Left renal pelvis (tissue), 4 donors: ENCODE measurements around the gene WLS. TPM values are rescaled to one million over a fixed set of nuclear protein-coding genes. Genes with fewer than 3 reads are reported as not detected.

Experiments used
- DNase-seq, 4 donors: peaks; one replicate each; pipeline ENCODE4 v3.0.0-alpha.2; 2013; ENCODE audit warnings: low read depth in 4 of 4, low spot score in 3 of 4
- polyA plus RNA-seq, 4 donors: library from polyadenylated mRNA; unstranded; fragments of 120-200 nt; gene quantifications; one replicate each; pipeline ENCODE4 v1.2.1, GENCODE V29; 2013; ENCODE audit not compliant: insufficient read length in 4 of 4

Gene WLS
- polyA plus RNA-seq, 4 donors, result 123 to 157 (median 145) TPM

DNA sequence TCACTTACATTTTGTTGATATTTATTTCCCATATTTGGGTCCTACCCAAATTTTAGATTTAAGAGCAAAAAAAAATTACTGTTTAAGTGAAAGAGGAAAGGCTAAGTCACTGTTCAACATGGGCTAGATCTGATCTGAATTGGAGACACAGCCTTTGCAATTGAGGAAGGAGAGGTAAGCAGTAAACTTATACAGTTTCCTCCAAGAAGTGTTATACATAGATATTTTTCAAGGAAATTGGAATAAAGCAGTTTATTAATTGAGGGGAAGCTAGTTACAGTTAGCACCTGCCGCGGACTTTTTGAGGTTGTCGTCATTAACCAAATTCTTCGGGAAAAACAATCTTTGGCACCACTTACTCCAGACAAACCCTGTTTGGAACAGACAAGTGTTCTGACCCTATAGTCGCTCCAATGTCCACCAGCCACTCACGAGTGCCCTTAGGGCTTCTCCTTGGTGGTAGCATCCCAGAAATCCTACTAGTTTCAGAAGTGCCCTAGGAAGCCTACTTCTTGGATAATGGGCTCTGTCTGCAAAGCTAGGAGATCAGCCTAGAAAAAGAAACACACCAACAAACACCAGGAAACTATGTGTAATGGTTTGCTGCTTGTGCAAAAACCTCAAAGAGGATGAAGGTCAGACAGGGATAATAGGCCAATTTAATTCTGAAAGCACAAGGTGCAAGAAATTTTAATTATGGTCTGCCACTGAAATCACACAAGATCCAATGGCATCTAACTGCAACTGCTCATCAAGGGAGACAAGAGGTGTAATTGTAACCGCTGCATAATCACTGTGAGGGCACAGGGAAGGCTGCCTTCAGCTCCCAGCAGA lies 2.5 kb downstream of the WLS start:
- DNase-seq, result no peak

DNA sequence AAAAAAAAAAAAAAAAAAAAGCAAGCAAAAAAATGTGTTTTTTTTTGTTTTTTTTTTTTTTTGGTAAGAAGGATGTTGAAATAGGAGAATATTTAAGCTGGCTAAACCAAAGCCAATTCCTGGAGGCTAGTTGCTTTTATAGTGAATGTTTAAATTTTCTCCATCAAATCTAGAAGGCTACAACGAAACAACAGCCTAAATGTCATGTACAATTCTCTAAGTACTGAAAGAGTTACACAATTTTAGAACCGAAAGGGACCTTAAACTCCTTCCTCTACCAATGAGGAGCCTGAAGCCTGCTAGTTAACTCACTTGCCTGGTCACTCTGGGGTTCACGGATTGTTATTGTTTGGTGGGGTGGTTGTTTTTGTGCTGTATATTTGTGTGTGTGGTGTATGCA lies 3.5 kb downstream of the WLS start:
- no peak for DNase-seq

DNA sequence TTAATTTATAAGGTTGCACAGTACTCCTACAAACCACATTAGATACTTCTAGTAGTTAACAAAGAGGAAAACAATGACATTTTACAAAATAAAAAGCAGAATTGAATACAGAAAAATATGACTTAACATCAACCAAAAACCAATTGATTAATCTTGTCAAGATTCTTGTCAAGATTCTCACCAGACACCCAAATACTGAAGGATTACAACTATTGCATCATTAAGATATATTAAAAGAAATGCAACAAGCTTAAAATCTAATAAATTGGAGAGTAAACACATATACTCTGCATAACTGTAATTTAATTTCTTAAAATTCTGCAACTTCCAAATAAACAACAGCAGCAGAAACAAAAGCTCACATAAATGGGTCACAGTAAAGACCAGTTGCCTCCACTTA lies 4.7 kb downstream of the WLS start:
- DNase-seq, result no peak

DNA sequence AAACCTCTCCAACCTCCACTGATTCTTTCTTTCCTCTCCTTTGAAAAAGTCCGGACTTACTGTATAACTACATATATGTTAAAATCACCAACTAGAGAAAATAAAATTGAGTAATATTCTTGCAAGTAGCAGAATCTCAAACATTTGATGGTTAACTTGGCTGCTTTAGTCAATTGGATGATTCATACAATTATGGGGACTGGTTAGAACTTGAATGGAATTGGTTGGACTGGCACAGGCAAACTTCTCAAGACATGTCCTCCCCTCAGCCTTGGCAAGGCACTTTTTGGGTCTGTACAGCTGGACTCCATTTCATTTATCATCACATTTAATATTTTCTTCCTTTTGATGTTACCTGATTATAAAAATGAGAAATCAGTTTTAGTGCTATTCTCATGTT lies 6.5 kb downstream of the WLS start:
- no peak for DNase-seq

DNA sequence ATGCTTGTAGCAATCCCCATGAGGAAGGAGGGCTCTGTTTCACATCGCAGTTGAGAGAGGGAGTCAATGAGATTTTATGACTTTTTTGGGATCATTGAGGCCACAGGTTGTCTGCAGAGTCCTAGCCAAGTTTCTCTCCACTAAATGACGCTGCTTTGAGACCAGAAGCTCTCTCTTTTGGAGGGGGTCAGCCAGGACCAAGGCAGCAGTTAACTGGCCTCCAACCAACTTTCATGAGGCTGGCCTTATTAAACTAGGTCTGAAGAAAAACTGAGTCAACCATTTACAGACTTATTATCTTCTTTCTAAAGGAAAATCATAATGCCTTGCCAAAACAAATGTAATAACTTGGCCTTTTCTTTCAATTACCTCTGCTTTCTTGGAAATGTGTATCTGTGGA lies 8.6 kb downstream of the WLS start:
- no peak for DNase-seq

DNA sequence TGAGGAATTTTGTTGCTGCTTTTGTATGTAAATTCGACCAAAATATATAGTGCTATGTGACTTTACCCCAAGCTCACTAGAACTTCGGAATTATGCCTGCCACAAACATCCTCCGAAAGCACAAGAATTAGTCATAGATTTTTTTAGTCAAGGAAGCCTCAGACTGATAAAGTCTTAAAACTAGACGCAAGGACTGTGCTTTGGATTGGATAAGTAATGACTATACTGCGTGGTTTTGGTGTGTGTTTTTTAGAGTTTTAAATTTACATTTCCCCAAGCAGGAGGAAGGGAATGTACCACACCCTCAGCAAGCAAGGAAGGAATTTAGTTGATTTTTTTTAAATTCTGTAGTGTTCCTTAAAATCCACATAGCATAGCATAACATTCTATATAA lies 10.3 kb downstream of the WLS start:
- DNase-seq, result no peak

DNA sequence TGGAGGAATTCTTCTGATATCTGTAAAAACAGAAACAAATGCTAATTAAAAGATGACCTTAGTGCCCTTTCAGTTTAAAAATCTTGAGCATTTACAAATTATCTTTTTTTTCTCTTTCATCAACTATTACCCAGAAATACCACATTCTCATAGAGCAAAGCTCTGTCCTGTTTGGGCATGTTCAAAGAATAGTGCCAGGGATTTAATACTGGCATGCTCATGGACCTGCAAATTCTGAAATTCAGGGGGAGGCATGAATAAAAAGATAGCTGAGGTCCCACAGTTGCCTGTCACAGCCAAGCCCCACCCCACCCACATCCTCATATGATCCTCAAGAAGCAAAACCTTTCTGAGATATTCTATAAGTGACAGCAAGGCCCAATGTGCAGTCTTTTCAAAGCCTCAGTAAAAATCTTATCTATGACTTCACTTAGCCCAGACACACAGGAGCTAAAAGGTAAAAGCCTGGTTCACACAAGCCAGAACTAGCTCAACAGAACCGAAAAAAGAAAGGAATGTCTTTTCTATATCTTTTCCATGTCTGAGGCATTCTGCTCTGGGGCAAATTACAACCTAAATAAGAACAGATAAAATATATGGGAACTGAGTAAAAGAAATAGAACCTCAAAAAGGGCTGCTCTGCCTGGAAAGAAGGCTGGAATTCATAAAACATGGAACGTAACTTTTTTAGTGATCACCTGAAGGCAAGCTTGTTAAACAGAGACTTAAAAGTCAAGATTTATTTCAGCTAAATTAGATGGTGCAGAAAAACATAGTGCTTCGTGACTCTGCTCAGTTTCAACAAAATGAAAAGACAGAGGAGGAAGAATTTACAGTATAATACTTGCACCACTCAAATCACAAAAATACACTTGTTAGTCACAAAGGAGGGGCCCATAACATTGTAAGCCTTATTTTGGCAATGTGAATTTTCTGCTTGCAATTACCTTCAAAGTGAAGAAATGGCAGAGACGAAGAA lies 11.0 kb downstream of the WLS start:
- no peak for DNase-seq

DNA sequence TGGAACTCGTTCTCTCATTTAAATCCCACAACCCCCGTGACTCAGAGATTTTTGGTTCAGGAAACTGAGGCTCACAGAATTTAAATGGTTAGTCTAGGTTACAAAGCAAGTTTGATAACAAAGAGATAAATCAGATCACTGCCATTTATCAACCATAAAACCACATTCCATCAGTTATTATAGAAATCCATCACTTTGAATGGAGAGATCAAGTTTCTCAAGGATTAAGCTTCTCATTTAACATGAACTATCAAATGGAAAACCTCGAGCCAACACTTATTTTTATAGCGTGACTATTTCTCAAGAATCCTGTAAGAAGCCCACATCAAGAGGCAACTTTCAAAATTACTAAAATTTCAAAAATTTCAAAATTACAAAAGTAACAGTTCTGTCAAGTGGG lies 11.9 kb downstream of the WLS start:
- DNase-seq, result no peak

DNA sequence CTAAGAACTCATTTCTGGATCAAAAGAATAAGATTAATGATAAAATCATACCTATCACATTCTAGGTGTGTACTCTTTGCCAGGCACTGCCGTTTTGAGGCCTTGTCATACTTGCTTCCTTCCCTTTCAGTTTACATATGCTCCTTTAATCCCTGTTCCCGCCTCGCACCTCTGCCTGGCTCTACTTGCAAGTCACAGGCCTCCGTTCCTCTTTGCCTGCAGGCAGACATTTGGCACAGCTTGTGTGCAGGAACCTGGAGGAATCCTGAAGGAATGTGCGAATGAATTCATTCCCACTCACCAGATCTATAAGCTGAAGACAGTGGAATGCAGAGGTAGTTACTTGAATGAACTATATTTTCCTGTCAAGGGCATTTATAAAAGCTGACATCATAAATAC lies 13.8 kb downstream of the WLS start:
- no peak for DNase-seq

DNA sequence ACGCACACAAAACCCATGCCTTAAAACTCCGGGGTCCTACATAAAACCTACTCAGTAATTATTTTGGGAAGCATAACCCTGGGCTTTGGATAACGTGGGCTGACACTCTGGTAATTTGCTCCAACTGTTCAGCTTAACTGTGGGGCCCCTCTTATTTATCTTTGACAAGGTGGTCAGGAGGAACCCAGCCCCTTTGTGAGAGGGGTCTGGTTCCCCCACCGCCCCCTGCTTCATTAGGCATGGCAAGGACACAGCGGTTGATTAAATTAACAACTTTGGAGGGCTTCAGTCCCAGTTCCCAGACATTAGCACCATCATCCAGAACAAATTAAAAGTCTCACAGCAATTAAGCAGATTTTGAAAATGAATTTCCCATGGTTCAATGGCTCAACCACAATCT lies 14.7 kb downstream of the WLS start:
- no peak for DNase-seq

DNA sequence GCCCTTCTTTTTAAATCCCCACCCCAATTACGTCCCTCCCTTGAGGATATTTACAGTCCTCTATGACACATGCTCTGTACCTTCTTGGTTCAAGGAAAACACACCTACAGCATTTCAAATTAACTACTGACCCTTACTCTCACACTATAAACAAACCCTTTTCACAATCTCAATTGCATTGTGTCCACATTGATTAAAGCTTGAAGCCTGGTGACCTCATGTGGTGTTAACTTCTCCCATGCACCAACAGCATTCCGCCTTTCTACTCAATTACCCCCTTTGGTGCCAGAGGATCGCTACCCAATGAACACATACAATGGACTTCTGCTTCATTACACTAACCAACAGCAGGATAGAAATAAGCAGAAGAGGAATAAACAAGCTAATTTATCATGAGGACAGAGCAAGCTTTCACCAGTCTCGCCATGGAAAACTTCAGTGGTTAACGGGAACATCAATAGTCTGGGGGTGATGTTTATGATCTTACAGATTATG lies 15.2 kb downstream of the WLS start:
- no peak for DNase-seq

DNA sequence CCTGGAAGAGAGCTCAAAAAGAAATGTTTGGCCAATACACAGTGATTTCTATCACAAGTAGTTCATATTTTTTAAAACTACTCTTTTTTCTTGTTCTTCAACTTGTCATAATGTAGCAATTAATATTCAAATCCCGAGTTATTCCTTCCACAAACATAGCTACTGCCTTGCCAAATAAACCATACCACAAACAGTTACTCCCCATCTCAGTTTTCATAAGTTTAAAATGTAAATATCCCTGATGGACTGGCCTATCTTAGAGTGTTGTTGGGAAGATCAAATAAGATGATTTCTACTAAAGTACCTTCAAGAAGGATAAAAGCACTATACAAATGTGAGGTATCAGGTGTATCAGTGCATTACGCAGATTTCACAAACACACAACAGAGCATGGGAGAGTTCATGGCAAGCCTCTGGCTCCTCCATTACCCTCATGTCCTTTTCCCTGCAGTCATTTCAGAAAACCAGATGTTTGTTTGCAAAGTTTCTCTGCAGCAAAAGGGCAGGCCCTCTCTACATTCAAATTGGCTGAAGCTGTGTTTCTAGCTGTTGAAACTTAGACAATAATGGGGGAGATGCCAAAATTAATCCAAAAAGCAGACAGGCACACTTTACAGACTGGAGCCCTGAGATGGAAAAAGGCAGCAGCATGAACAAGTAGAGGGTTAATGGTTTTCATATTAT lies 16.1 kb downstream of the WLS start:
- DNase-seq, result no peak

DNA sequence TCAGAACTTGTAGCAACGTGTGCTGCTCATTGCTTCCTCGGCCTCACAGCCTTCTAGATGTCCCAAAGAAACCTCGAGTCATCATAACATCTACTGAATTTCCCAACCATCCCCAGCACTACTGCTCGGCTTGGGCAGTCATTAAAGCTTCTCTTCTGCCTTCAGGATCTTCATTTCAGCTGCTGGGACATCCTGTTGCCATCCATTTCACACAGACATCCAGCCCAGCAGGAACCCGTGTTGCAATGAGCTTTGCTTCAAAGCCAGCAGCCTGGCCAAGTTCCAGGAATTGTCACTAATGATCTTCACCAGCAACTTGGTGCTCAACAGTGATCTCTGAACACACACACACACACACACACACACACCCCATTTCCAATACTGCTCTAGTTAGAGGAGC lies 18.5 kb downstream of the WLS start:
- DNase-seq, result no peak

DNA sequence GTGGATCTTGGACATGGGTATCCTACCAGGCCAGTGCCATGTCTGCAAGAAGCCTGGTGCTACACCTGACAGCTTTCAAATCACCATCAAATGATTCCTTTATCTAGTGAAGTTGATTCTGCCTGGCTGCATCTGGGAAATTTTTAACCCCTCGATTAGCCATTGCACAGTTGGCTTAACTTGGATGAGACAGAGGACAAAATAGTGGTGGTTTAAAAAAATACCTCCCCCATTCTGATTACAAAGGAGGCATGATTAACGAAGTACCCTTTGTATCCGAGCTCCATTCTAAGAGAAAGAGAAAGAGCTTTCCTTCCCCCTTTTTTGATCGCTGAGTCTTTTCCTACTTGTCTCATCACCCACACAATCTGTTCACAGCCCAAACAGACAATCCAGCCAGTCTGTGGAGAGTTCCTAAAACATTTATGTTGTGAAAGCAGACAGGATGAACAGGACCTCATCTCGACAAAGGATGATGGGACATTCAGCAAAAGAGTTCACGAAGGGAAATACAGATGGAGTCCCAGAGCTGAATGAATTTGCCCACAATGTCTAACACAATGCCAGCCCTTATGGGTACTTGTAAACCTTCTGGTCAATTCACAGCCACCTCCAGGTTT lies 20.5 kb downstream of the WLS start:
- no peak for DNase-seq

DNA sequence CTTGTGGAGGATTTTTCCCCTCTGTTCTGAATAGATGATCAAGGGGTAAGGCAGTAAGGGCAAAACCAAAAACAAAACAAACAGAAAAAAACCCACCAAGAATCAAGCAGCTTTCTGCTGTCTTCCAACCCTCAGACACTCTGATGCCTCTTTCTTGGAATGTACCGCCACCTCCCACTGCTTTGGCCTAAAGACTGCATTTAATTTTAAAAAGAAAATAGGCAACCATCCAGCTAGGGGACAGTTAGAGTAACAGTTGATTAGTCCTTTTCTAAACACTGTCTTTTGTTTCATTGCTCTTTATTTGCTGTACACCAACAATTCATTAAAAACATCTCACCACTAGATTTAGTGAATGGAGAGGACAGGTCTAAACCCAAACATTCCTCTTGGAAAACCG lies 21.5 kb downstream of the WLS start:
- no peak for DNase-seq

DNA sequence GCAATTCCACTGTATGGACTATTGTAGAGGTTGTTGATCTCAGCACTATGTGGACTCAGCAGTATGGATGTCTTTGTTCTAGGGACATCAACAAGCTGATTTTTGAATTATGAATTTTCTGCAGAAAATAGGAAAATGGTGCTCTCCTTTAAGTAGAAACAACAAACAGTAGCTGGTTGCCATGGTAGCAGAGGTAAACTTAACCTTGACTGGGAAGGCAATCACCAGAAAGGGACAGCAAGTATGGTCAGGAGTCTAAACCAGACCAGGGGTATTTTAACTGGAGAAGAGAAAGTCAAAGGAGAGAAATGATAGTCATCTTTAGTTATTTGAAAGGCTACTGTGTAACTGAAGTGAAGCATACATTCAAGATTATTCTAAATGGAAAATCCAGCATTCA lies 22.3 kb downstream of the WLS start:
- DNase-seq, result no peak

DNA sequence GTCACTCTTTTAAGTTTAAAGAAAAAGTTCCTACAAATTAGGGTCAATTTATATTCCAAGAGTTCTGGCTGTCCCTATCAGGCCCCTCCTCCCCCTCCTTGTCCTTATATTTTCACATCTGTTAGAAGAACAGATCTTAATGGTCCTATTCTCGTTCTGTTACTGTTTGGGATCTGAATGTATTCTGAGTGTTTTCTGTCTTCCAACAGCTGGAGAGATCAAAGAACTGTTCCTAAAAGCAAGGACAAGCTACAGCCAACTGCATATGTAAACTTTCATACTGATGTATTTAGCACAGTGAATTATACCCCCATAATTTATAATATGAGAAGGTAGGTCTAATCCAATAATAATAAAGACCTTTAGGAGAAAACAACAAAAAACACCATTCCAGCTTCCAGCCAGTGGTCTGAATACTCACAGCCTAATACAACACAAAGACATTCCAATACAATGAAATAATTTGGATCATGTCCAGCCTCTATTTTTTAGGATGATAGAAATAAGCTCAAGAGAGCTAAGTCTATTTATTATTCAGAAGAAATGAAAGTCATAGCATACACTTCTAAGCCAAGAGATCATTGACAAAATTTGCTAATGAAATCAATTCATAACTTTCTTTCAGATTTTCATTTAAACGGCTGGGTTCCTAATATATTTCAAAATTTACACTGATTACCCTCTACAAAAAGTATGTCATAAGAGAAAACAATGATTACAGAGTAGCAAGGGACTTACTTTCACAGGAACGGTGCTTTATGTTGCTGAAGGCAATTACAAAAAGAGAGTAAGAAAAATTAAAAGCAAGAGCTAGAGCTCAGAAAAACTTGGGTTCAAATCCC lies 25.3 kb downstream of the WLS start:
- DNase-seq, result no peak

DNA sequence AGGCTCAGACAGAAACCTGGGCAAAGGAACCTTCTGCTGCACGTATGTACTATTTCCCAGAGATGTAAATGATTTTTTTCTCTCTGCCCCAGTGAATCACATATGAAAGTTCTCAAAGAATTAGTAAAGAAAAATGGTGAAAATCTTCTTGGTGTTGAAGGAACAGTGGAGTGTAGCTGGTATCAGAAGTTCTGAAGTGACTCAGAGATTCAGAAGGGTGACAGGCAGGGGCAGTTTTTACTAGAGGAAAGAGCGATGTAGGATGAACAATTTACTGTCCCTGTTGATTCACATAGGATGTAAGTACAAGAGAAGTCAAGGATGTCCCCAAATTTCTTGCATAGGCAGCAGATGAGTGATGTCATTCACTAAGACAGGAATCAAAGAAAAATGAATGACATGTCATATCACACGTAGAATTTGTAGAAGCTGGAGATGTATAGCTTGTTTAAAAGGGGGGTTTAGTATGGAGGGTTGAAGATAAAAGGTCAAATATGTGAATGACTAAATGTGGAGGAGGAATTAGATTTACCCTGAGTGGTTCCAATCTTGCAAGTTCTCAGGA lies 26.4 kb downstream of the WLS start:
- DNase-seq, result no peak

DNA sequence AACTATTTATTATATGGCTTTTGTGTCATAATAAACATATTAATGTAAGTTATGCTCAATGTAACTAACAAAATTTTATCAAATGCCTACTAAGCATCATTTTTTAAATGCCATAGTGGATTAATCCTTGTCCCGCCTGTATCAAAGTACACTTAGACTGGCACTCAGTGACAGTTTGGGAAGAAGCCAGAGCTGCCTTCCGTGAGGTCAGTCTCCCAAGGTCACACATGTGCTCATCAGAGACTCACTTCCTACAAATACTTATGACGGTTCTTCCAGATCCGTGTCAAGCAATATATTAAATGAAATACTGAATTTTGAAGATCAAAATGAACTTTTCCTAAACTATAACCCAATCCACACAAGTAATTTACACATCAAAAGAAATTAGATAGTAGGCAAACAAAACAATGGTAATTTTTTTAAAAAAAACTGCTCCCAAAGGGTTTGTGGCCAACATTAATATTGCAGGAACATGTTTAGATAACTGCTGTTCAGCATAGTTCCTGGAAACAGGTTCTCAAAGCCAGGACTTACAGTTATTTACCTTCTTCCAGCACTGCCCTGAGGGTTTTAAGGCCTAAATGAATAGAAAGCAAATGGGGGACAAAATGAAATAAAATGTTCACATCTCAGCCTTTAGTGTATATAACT lies 27.2 kb downstream of the WLS start:
- DNase-seq, result no peak
